HUES48 (cell line): ENCODE results near the gene FGD4.
"Not testable (repeated sequence)": the region's sequence is repeated elsewhere in the genome, so short reads cannot be mapped to it uniquely, and the experiment has no call there.

Experiments
- H3K27ac ChIP-seq: one replicate; pipeline ENCODE4 v1.7.0; 2013; ENCODE audit warnings: low read depth, low read length, inconsistent platforms
- H3K27me3 ChIP-seq: 2 replicates; pipeline ENCODE4 v1.6.1; 2013; ENCODE audit warnings: mild to moderate bottlenecking, low read length; ENCODE audit not compliant: control insufficient read depth, insufficient read depth
- H3K36me3 ChIP-seq: 2 replicates; pipeline ENCODE4 v1.6.1; 2013; ENCODE audit warnings: low read length; ENCODE audit not compliant: control insufficient read depth, insufficient read depth
- H3K4me1 ChIP-seq: 2 replicates; pipeline ENCODE4 v1.6.1; 2013; ENCODE audit warnings: mild to moderate bottlenecking, low read length; ENCODE audit not compliant: control insufficient read depth, insufficient read depth
- H3K4me3 ChIP-seq: 2 replicates; pipeline ENCODE4 v1.5.1; 2013; ENCODE audit warnings: mild to moderate bottlenecking, low read depth, low read length
- H3K9ac ChIP-seq: 2 replicates; pipeline ENCODE4 v1.6.1; 2013; ENCODE audit warnings: mild to moderate bottlenecking, low read depth, low read length, moderate library complexity
- H3K9me3 ChIP-seq: 2 replicates; pipeline ENCODE4 v1.6.1; 2013; ENCODE audit warnings: low read length; ENCODE audit not compliant: control insufficient read depth, insufficient read depth

The FGD4 gene

GRCh38 chr12:32562413-32562812 is 163.1 kb downstream of the FGD4 start:
- peaks cover 17% of the 10 kb centered on the region for H3K36me3 ChIP-seq
- H3K9ac ChIP-seq, H3K4me3 ChIP-seq, H3K27me3 ChIP-seq, H3K9me3 ChIP-seq, H3K27ac ChIP-seq: not testable (repeated sequence)
- H3K4me1 ChIP-seq = peaks cover 51% of the 10 kb centered on the region

GRCh38 chr12:32566663-32567295 is 167.4 kb downstream of the FGD4 start:
- no peaks in the 10 kb centered on the region for H3K9me3 ChIP-seq
- H3K9ac ChIP-seq = no peak overlapping the region
- H3K4me1 ChIP-seq = peaks cover 46% of the 10 kb centered on the region
- no peak overlapping the region for H3K4me3 ChIP-seq
- H3K36me3 ChIP-seq = peaks cover 17% of the 10 kb centered on the region
- no peaks in the 10 kb centered on the region for H3K27me3 ChIP-seq
- H3K27ac ChIP-seq = peak overlapping the region; percentile 39

- Histone ChIP-seq H3K36me3 (peaks cover 19% of the 10 kb centered on the region), H3K4me3 (no peak overlapping the region), H3K9me3 (no peaks in the 10 kb centered on the region), H3K9ac (no peak overlapping the region), H3K27me3 (no peaks in the 10 kb centered on the region), H3K27ac (peak overlapping the region; percentile 39), H3K4me1 (peaks cover 42% of the 10 kb centered on the region)
Observed at GRCh38 chr12:32567296-32567674, 167.9 kb downstream of the FGD4 start.

DNA sequence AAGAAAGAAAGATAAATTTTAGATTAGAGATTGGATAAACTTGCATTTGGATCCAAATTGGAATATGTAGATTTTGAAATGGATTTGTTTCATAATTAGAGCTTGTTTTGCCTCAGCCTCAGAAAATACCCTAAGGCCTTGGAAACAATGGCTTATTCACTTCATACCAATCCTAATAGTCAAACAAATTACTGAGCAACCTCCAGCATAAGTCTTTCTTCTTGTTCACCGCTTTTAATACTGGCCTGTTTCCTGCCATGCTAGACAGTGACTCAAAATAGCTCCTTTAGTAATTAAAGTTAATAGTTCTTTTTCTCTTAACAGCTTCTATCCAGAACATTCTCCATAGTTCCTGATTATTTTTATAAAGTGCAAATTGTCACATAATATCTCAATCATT is 168.9 kb downstream of the FGD4 start:
- no peaks in the 10 kb centered on the region for H3K27me3 ChIP-seq
- H3K36me3 ChIP-seq = peaks cover 20% of the 10 kb centered on the region
- no peak overlapping the region for H3K9ac ChIP-seq
- H3K9me3 ChIP-seq = no peaks in the 10 kb centered on the region
- H3K4me1 ChIP-seq = peaks cover 42% of the 10 kb centered on the region
- no peak overlapping the region for H3K27ac ChIP-seq
- no peak overlapping the region for H3K4me3 ChIP-seq

DNA sequence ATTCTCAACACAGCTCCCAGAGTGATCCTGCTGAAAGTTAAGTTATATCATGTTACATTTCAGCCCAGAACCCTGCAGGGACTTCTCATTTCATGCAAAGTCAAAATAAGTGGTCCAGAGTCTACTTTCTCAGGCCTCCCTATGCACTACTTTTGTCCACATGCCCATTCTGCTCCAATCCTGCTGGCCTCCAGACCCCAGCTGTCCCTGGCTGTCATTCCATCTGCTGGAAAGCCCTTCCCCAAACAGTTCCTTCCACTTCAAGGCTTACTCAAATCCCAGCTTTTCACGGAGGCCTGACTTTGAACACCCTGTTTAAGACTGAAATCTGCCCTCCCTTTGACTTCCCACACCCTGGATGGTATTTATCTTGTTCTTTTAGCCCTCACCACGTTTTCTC is 169.9 kb downstream of the FGD4 start:
- Histone ChIP-seq H3K4me1 (peaks cover 42% of the 10 kb centered on the region), H3K27ac (no peak overlapping the region), H3K4me3 (no peak overlapping the region), H3K27me3 (no peaks in the 10 kb centered on the region), H3K9me3 (no peaks in the 10 kb centered on the region), H3K9ac (no peak overlapping the region), H3K36me3 (peaks cover 19% of the 10 kb centered on the region)

GRCh38 chr12:32574585-32574984 is 175.2 kb downstream of the FGD4 start:
- no peaks in the 10 kb centered on the region for H3K27me3 ChIP-seq
- no peak overlapping the region for H3K27ac ChIP-seq
- H3K36me3 ChIP-seq = peaks cover 41% of the 10 kb centered on the region
- H3K9me3 ChIP-seq = no peaks in the 10 kb centered on the region
- H3K4me3 ChIP-seq = no peak overlapping the region
- no peak overlapping the region for H3K9ac ChIP-seq
- H3K4me1 ChIP-seq = no peaks in the 10 kb centered on the region

DNA sequence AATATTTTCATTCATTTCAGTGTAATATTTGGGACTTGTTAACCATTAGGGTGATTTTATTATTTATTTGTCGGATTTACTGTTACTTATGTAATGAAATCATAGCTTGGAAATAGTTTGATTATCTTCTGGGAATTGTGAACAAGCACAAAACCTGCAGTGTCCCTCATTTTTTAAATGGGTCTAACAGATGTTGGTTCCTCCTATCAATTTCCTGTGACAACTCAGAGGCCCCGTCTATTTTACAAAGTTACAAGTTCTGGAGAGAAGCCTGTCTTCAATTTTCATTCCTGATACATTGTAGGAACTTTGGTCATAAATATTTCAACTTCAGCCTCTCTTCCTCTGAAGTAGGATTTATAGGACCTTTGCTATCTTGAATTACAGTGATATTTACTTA is 178.0 kb downstream of the FGD4 start:
- Histone ChIP-seq H3K9me3 (no peaks in the 10 kb centered on the region), H3K27ac (no peak overlapping the region), H3K36me3 (peaks cover 61% of the 10 kb centered on the region), H3K9ac (no peak overlapping the region), H3K27me3 (no peaks in the 10 kb centered on the region), H3K4me3 (no peak overlapping the region), H3K4me1 (no peaks in the 10 kb centered on the region)

DNA sequence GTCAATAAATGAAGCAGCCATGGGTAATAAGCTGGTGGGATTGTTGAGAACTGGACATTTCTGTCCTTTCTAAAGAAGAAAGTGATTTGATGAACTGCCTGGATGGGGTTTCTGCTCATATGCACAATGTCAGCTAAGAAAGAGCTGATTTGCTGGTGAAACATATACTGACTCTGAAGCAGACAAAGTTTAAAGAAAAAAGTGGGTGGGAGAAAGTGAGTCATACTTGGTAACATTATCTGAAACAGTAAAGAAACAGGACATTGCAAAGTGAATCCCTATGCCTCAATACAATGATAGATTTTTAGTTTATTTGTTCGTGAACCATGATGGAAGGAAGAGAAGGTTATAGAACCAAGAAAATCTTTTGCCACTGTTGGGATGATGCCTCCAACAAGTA is 184.2 kb downstream of the FGD4 start:
- H3K36me3 ChIP-seq = peaks cover 54% of the 10 kb centered on the region

DNA sequence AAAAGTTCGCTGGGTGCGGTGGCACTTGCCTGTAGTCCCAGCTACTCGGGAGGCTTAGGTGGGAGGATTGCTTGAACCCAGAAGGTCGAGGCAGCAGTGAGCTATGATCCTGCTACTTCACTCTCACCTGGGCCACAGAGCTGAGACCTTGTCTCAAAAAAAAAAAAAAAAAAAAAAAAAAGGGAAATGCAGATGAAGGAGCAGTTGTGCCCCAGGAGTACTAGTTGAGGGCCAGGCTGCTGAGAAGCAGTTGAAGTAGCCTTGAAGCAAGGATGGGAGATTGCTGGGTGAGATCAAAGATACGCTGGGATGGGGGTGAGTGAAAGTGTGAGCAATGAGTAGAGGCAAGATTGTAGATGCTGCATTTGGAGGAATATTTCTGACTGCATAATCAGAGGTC is 186.3 kb downstream of the FGD4 start:
- Histone ChIP-seq H3K9ac (no peak overlapping the region), H3K27me3 (no peaks in the 10 kb centered on the region), H3K36me3 (peaks cover 61% of the 10 kb centered on the region), H3K27ac (no peak overlapping the region), H3K4me3 (no peak overlapping the region), H3K4me1 (no peaks in the 10 kb centered on the region; the same call in 1 of the 2 replicates), H3K9me3 (no peaks in the 10 kb centered on the region)

More for the DNA sequence above, 184.2 kb downstream of the FGD4 start:
- no peaks in the 10 kb centered on the region for H3K27me3 ChIP-seq
- H3K4me1 ChIP-seq = no peaks in the 10 kb centered on the region; the same call in 1 of the 2 replicates
- no peaks in the 10 kb centered on the region for H3K9me3 ChIP-seq
- H3K27ac ChIP-seq = no peak overlapping the region
- no peak overlapping the region for H3K9ac ChIP-seq
- H3K4me3 ChIP-seq = no peak overlapping the region

- H3K27ac ChIP-seq = no peak overlapping the region
- H3K36me3 ChIP-seq = peaks cover 62% of the 10 kb centered on the region
- no peaks in the 10 kb centered on the region; the same call in 1 of the 2 replicates for H3K4me1 ChIP-seq
- no peak overlapping the region for H3K9ac ChIP-seq
- H3K4me3 ChIP-seq = no peak overlapping the region
- no peaks in the 10 kb centered on the region for H3K9me3 ChIP-seq
- no peaks in the 10 kb centered on the region for H3K27me3 ChIP-seq
Observed at GRCh38 chr12:32586390-32586789, 187.0 kb downstream of the FGD4 start.

- Histone ChIP-seq H3K9ac (no peak overlapping the region), H3K36me3 (peaks cover 54% of the 10 kb centered on the region), H3K4me1 (no peaks in the 10 kb centered on the region; the same call in 1 of the 2 replicates), H3K9me3 (no peaks in the 10 kb centered on the region), H3K27me3 (no peaks in the 10 kb centered on the region), H3K4me3 (no peak overlapping the region), H3K27ac (no peak overlapping the region)
Observed at GRCh38 chr12:32587581-32588495, 188.5 kb downstream of the FGD4 start.
